ENCODE data around the gene SV2B.

Gene SV2B

GRCh38 chr15:91151781-91152563 is 51.9 kb downstream of the SV2B start:
- no peak overlapping the region for H3K4me3 ChIP-seq (ENCODE audit: low read depth, low read length)
- no peak for TF ChIP-seq CTCF (IDR thresholded peaks at IDR 0.05; ENCODE audit: low read depth, low read length, missing control alignments)
- in situ Hi-C loops (cut with HindIII; ENCODE audit: low sequenced_read_pairs) = loop anchor here (5.0 kb wide), 1 partner anchor 50 kb away; no protein-coding TSS in a partner anchor
- DNase-seq (ENCODE audit: low read depth) = no peak

- no peak for DNase-seq (ENCODE audit: low read depth)
- in situ Hi-C loops (cut with HindIII; ENCODE audit: low sequenced_read_pairs) = loop anchor here (5.0 kb wide), 1 partner anchor 49 kb away; no protein-coding TSS in a partner anchor
- TF ChIP-seq CTCF (IDR thresholded peaks at IDR 0.05; ENCODE audit: low read depth, low read length, missing control alignments) = no peak
- H3K4me3 ChIP-seq (ENCODE audit: low read depth, low read length) = no peak overlapping the region
Observed at GRCh38 chr15:91152896-91153581, 53.0 kb downstream of the SV2B start.

GRCh38 chr15:91153954-91154353 is 53.9 kb downstream of the SV2B start:
- TF ChIP-seq CTCF (IDR thresholded peaks at IDR 0.05; ENCODE audit: low read depth, low read length, missing control alignments) = no peak
- no peak overlapping the region for H3K4me3 ChIP-seq (ENCODE audit: low read depth, low read length)
- in situ Hi-C loops (cut with HindIII; ENCODE audit: low sequenced_read_pairs) = loop anchor here (5.0 kb wide), 1 partner anchor 48 kb away; no protein-coding TSS in a partner anchor
- DNase-seq (ENCODE audit: low read depth) = no peak

GRCh38 chr15:91156175-91156726 is 56.2 kb downstream of the SV2B start:
- no peak for TF ChIP-seq CTCF (IDR thresholded peaks at IDR 0.05; ENCODE audit: low read depth, low read length, missing control alignments)
- in situ Hi-C loops (cut with HindIII; ENCODE audit: low sequenced_read_pairs) = no loop called here
- H3K4me3 ChIP-seq (ENCODE audit: low read depth, low read length) = no peak overlapping the region
- no peak for DNase-seq (ENCODE audit: low read depth)

GRCh38 chr15:91158415-91159394 is 58.6 kb downstream of the SV2B start:
- DNase-seq (ENCODE audit: low read depth) = no peak
- no peak overlapping the region for H3K4me3 ChIP-seq (ENCODE audit: low read depth, low read length)
- TF ChIP-seq CTCF (IDR thresholded peaks at IDR 0.05; ENCODE audit: low read depth, low read length, missing control alignments) = no peak
- in situ Hi-C loops (cut with HindIII; ENCODE audit: low sequenced_read_pairs) = no loop called here

- DNase-seq (ENCODE audit: low read depth) = no peak
- no peak for TF ChIP-seq CTCF (IDR thresholded peaks at IDR 0.05; ENCODE audit: low read depth, low read length, missing control alignments)
- in situ Hi-C loops (cut with HindIII; ENCODE audit: low sequenced_read_pairs) = no loop called here
- no peak overlapping the region for H3K4me3 ChIP-seq (ENCODE audit: low read depth, low read length)
Observed at GRCh38 chr15:91165850-91166249, 65.8 kb downstream of the SV2B start.
